HEK293 (cell line): ENCODE results near the gene LRP1B.

ENCODE experiments used
- CTCF ChIA-PET: fragments of 350-600 bp; formaldehyde crosslinking; extraction: SDS; loops from one replicate; lab custom pipeline; 2021; ENCODE audit warnings: antibody characterized with exemption; lab: Yijun Ruan, JAX
- POLR2A ChIA-PET: fragments of 300-600 bp; formaldehyde crosslinking; extraction: SDS; loops from one replicate; lab custom pipeline; 2020; ENCODE audit warnings: antibody characterized with exemption, inconsistent platforms; lab: Yijun Ruan, JAX
- H3K27ac ChIP-seq: fragments of 200-500 bp; sonication (Bioruptor generic); 2 replicates; pipeline ENCODE4 v1.5.1; 2014; ENCODE audit warnings: low read depth, low read length, control low read depth, inconsistent platforms; ENCODE audit errors: extremely low read depth
- H3K36me3 ChIP-seq, 2 experiments: fragments of 200-500 bp in 1 of 2; sonication (Bioruptor generic) in 1 of 2; 1 replicate in 1 of 2; 2 replicates in 1 of 2; pipeline ENCODE4 v1.5.1; 2014 to 2017; ENCODE audit warnings: inconsistent platforms in 2 of 2, low read length in 2 of 2; ENCODE audit not compliant: control insufficient read depth in 2 of 2, insufficient read depth in 1 of 2
- H3K4me1 ChIP-seq: fragments of 200-500 bp; sonication (Bioruptor generic); 2 replicates; pipeline ENCODE4 v1.5.1; 2014; ENCODE audit warnings: mild to moderate bottlenecking, low read length, inconsistent platforms; ENCODE audit not compliant: control insufficient read depth, insufficient read depth
- H3K4me3 ChIP-seq: 2 replicates; pipeline ENCODE4 v1.5.1; 2011; ENCODE audit warnings: low read depth, mild to moderate bottlenecking, control low read depth, low read length, moderate library complexity
- H3K9me3 ChIP-seq: fragments of 200-500 bp; sonication (Bioruptor generic); 2 replicates; pipeline ENCODE4 v1.5.1; 2014; ENCODE audit warnings: low read depth, low read length, inconsistent platforms; ENCODE audit not compliant: control insufficient read depth, insufficient read depth
- BCL11A ChIP-seq: fragments of 450-650 bp; formaldehyde crosslinking; IDR thresholded peaks from 2 replicates; pipeline ENCODE4 v1.5.1; 2016; ENCODE audit warnings: low read depth, missing biosample characterization, missing genetic modification characterization
- INSM2 ChIP-seq: fragments of 450-650 bp; formaldehyde crosslinking; IDR thresholded peaks from 2 replicates; pipeline ENCODE4 v1.5.1; 2016; ENCODE audit warnings: missing biosample characterization, missing genetic modification characterization
- MEIS1 ChIP-seq: sonication (generic); formaldehyde crosslinking; IDR thresholded peaks from 2 replicates; pipeline ENCODE4 v1.8.1; 2022; ENCODE audit warnings: missing genetic modification reagents, mild to moderate bottlenecking, borderline replicate concordance
- PATZ1 ChIP-seq: fragments of 450-650 bp; formaldehyde crosslinking; IDR thresholded peaks from 2 replicates; pipeline ENCODE4 v1.5.1; 2016; ENCODE audit warnings: missing biosample characterization, missing genetic modification characterization
- SCRT1 ChIP-seq: fragments of 450-650 bp; formaldehyde crosslinking; IDR thresholded peaks from 2 replicates; pipeline ENCODE4 v1.5.1; 2016; ENCODE audit warnings: missing biosample characterization, missing genetic modification characterization, borderline replicate concordance
- SCRT2 ChIP-seq: fragments of 450-650 bp; formaldehyde crosslinking; IDR thresholded peaks from 2 replicates; pipeline ENCODE4 v1.5.1; 2016; ENCODE audit warnings: missing biosample characterization, missing genetic modification characterization
- WT1 ChIP-seq: fragments of 450-650 bp; formaldehyde crosslinking; IDR thresholded peaks from 2 replicates; pipeline ENCODE4 v1.5.1; 2016; ENCODE audit warnings: missing biosample characterization, missing genetic modification characterization
- ZBTB20 ChIP-seq: fragments of 450-650 bp; formaldehyde crosslinking; IDR thresholded peaks from 2 replicates; pipeline ENCODE4 v1.5.1; 2016; ENCODE audit warnings: missing biosample characterization, missing genetic modification characterization
- ZNF138 ChIP-seq: fragments of 450-650 bp; formaldehyde crosslinking; IDR thresholded peaks from 2 replicates; pipeline ENCODE4 v1.5.1; 2016; ENCODE audit warnings: missing biosample characterization, missing genetic modification characterization, borderline replicate concordance
- ZNF2 ChIP-seq: fragments of 450-650 bp; formaldehyde crosslinking; IDR thresholded peaks from 2 replicates; pipeline ENCODE4 v1.5.1; 2016; ENCODE audit warnings: missing biosample characterization, missing genetic modification characterization
- ZNF202 ChIP-seq: fragments of 450-650 bp; formaldehyde crosslinking; IDR thresholded peaks from 2 replicates; pipeline ENCODE4 v1.5.1; 2016; ENCODE audit warnings: missing biosample characterization, missing genetic modification characterization, borderline replicate concordance
- ZNF221 ChIP-seq: fragments of 450-650 bp; formaldehyde crosslinking; IDR thresholded peaks from 2 replicates; pipeline ENCODE4 v1.5.1; 2017; ENCODE audit warnings: missing biosample characterization, missing genetic modification characterization, borderline replicate concordance
- ZNF37A ChIP-seq: fragments of 450-650 bp; IDR thresholded peaks from 2 replicates; pipeline ENCODE4 v1.5.1; 2018; ENCODE audit warnings: missing biosample characterization, missing genetic modification characterization
- ZNF391 ChIP-seq: fragments of 450-650 bp; formaldehyde crosslinking; IDR thresholded peaks from 2 replicates; pipeline ENCODE4 v1.5.1; 2016; ENCODE audit warnings: low read depth, missing biosample characterization, missing genetic modification characterization, borderline replicate concordance
- ZNF423 ChIP-seq: fragments of 450-650 bp; formaldehyde crosslinking; IDR thresholded peaks from 2 replicates; pipeline ENCODE4 v1.5.1; 2016; ENCODE audit warnings: missing biosample characterization, missing genetic modification characterization
- ZNF449 ChIP-seq: fragments of 450-650 bp; formaldehyde crosslinking; IDR thresholded peaks from 2 replicates; pipeline ENCODE4 v1.5.1; 2017; ENCODE audit warnings: missing biosample characterization, mild to moderate bottlenecking, missing genetic modification characterization, moderate library complexity
- ZNF48 ChIP-seq: fragments of 450-650 bp; formaldehyde crosslinking; IDR thresholded peaks from 2 replicates; pipeline ENCODE4 v1.5.1; 2016; ENCODE audit warnings: missing biosample characterization, missing genetic modification characterization
- ZNF501 ChIP-seq: fragments of 450-650 bp; formaldehyde crosslinking; IDR thresholded peaks from 2 replicates; pipeline ENCODE4 v1.5.1; 2016; ENCODE audit warnings: missing biosample characterization, missing genetic modification characterization
- ZNF529 ChIP-seq: fragments of 450-650 bp; formaldehyde crosslinking; IDR thresholded peaks from 2 replicates; pipeline ENCODE4 v1.5.1; 2017; ENCODE audit warnings: missing genetic modification characterization, missing biosample characterization; ENCODE audit not compliant: insufficient replicate concordance
- ZNF555 ChIP-seq: fragments of 450-650 bp; formaldehyde crosslinking; conservative IDR thresholded peaks from 2 replicates; pipeline ENCODE4 v1.5.1; 2017; ENCODE audit warnings: missing biosample characterization, mild to moderate bottlenecking, missing genetic modification characterization, inconsistent platforms
- ZNF561 ChIP-seq: fragments of 450-650 bp; IDR thresholded peaks from 2 replicates; pipeline ENCODE4 v1.5.1; 2018; ENCODE audit warnings: missing biosample characterization, missing genetic modification characterization, borderline replicate concordance
- ZNF571 ChIP-seq: fragments of 450-650 bp; formaldehyde crosslinking; IDR thresholded peaks from 2 replicates; pipeline ENCODE4 v1.5.0; 2017; ENCODE audit warnings: missing biosample characterization, missing genetic modification characterization
- ZNF580 ChIP-seq: fragments of 450-650 bp; formaldehyde crosslinking; IDR thresholded peaks from 2 replicates; pipeline ENCODE4 v1.5.1; 2016; ENCODE audit warnings: missing biosample characterization, missing genetic modification characterization
- ZNF596 ChIP-seq: fragments of 450-650 bp; IDR thresholded peaks from 2 replicates; pipeline ENCODE4 v1.5.0; 2018; ENCODE audit warnings: missing biosample characterization, mild to moderate bottlenecking, missing genetic modification characterization, moderate library complexity
- ZNF629 ChIP-seq: fragments of 450-650 bp; formaldehyde crosslinking; IDR thresholded peaks from 2 replicates; pipeline ENCODE4 v1.5.1; 2017; ENCODE audit warnings: missing biosample characterization, missing genetic modification characterization
- ZNF670 ChIP-seq: fragments of 450-650 bp; formaldehyde crosslinking; IDR thresholded peaks from 2 replicates; pipeline ENCODE4 v1.5.1; 2016; ENCODE audit warnings: missing biosample characterization, missing genetic modification characterization, low read depth

LRP1B gene

GRCh38 chr2:142058149-142058548, 72.7 kb downstream of the LRP1B start:
- Histone ChIP-seq H3K27ac (no peak overlapping the region), H3K4me1 (no peaks in the 10 kb centered on the region), H3K4me3 (no peak overlapping the region), H3K36me3 (no peaks in the 10 kb centered on the region)
- ChIA-PET POLR2A (no interaction called here), CTCF (no interaction called here)
- TF ChIP-seq SCRT1 = peak; percentile 62; the same call in 1 of the 2 replicates
- no peak for TF ChIP-seq ZNF561 (tag by site-specific recombination)
- TF ChIP-seq ZNF555 (tag by site-specific recombination) = no peak
- TF ChIP-seq ZBTB20 (tag by site-specific recombination) = no peak
- peak; percentile 60 for TF ChIP-seq SCRT2 (tag by site-specific recombination)
- TF ChIP-seq ZNF423 (tag by site-specific recombination) = no peak
- TF ChIP-seq ZNF596 (tag by site-specific recombination) = no peak
- no peak for TF ChIP-seq ZNF48 (tag by site-specific recombination)
- no peak for TF ChIP-seq ZNF202 (tag by site-specific recombination)
- TF ChIP-seq ZNF580 = no peak
- TF ChIP-seq ZNF221 = no peak
- TF ChIP-seq ZNF37A (tag by site-specific recombination) = no peak
- no peak for TF ChIP-seq ZNF571 (tag by site-specific recombination)
- TF ChIP-seq ZNF391 = no peak
- no peak for TF ChIP-seq WT1 (tag by site-specific recombination)
- no peak for TF ChIP-seq ZNF670
- no peak for TF ChIP-seq INSM2 (tag by site-specific recombination)
- TF ChIP-seq, all 188 proteins: peak for 2
- H3K9me3 ChIP-seq = no peaks in the 10 kb centered on the region

- Histone ChIP-seq H3K36me3 (no peaks in the 10 kb centered on the region), H3K27ac (no peak overlapping the region), H3K4me1 (peaks cover 9% of the 10 kb centered on the region), H3K4me3 (no peak overlapping the region), H3K9me3 (no peaks in the 10 kb centered on the region)
- CTCF ChIA-PET = no interaction called here
- POLR2A ChIA-PET = no interaction called here
- TF ChIP-seq ZNF138 (tag by site-specific recombination) (no peak), PATZ1 (no peak)
These were observed 74.0 kb downstream of the LRP1B start for GRCh38 chr2:142056784-142057183.

- Histone ChIP-seq H3K36me3 (no peaks in the 10 kb centered on the region), H3K9me3 (no peaks in the 10 kb centered on the region), H3K4me1 (peaks cover 9% of the 10 kb centered on the region), H3K4me3 (no peak overlapping the region), H3K27ac (no peak overlapping the region)
- CTCF ChIA-PET = interaction anchor here (1.1 kb wide), 1 partner anchor 10 kb away, joined by 5 read pairs; no protein-coding TSS in a partner anchor
- POLR2A ChIA-PET = no interaction called here
- TF ChIP-seq ZNF629 (tag by site-specific recombination) (no peak), ZNF449 (tag by site-specific recombination) (no peak), BCL11A (tag by site-specific recombination) (no peak), ZNF501 (tag by site-specific recombination) (no peak), ZNF529 (no peak), MEIS1 (no peak), ZNF2 (no peak)
These were observed 78.5 kb downstream of the LRP1B start for GRCh38 chr2:142052220-142052863.
